HFFc6 (cell line): Measurements from ENCODE around the gene ABI3BP. TPM values are rescaled to one million over a fixed set of nuclear protein-coding genes. Genes with fewer than 3 reads are reported as not detected.

ENCODE experiments used
- DNase-seq: peaks from one replicate; pipeline ENCODE4 v3.0.0-alpha.2; 2018
- H3K27ac Mint-ChIP-seq: 2 replicates; pipeline ENCODE4 v1.8.0; 2020; ENCODE audit warnings: mild to moderate bottlenecking, mixed read lengths
- H3K27me3 Mint-ChIP-seq: 2 replicates; pipeline ENCODE4 v1.8.0; 2021; ENCODE audit warnings: mild to moderate bottlenecking, moderate library complexity, mixed read lengths; ENCODE audit not compliant: insufficient read depth
- H3K36me3 Mint-ChIP-seq: 2 replicates; pipeline ENCODE4 v1.8.0; 2021; ENCODE audit warnings: low read depth, mixed read lengths
- H3K4me1 Mint-ChIP-seq: 2 replicates; pipeline ENCODE4 v1.8.0; 2020; ENCODE audit warnings: low read depth, mixed read lengths
- H3K4me3 Mint-ChIP-seq: 2 replicates; pipeline ENCODE4 v1.8.0; 2020; ENCODE audit warnings: mild to moderate bottlenecking, moderate library complexity, mixed read lengths
- H3K9me3 Mint-ChIP-seq: 2 replicates; pipeline ENCODE4 v1.8.0; 2020; ENCODE audit warnings: mild to moderate bottlenecking, mixed read lengths
- total RNA-seq, 6 experiments: library from RNA; stranded (reverse); fragmentation: NEBNext Ultra II Directional; extraction: Animal tissue kit (Norgen Biotek cat#: 25700); gene quantifications; 2 replicates in 1 of 6; 3 replicates in 5 of 6; pipeline ENCODE4 v1.2.3, GENCODE V29; 2021
- TF ChIP-seq, protein P1 (sequence below): fragments of 200-600 bp; sonication (generic); IDR thresholded peaks from 2 replicates; pipeline ENCODE4 v1.5.0; 2021; ENCODE audit warnings: antibody characterized with exemption, mild to moderate bottlenecking

Gene ABI3BP
- total RNA-seq, 6 experiments from 2014 or later = 12.4 to 27.8 (median 24.6) TPM

DNA sequence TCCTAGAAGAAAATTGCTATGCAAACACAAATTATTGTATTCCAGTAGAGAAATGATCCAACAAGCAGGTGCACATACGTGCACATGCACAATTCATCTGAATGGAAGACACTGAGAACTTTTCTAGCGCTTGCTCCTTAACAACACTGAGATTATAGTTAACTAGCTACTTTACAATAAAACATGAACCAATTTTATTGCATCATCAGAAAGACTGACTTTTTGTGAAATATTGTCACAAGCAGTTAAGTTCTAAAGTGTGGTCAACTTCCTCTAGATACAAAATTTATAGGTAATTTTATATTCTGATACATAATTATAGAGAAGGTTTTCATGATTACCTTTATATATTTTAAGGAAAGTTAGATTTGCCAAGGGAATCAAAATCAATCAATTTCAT, 135.4 kb downstream of the ABI3BP start:
- no peaks in the 10 kb centered on the region for H3K36me3 Mint-ChIP-seq
- TF ChIP-seq, protein P1, sequence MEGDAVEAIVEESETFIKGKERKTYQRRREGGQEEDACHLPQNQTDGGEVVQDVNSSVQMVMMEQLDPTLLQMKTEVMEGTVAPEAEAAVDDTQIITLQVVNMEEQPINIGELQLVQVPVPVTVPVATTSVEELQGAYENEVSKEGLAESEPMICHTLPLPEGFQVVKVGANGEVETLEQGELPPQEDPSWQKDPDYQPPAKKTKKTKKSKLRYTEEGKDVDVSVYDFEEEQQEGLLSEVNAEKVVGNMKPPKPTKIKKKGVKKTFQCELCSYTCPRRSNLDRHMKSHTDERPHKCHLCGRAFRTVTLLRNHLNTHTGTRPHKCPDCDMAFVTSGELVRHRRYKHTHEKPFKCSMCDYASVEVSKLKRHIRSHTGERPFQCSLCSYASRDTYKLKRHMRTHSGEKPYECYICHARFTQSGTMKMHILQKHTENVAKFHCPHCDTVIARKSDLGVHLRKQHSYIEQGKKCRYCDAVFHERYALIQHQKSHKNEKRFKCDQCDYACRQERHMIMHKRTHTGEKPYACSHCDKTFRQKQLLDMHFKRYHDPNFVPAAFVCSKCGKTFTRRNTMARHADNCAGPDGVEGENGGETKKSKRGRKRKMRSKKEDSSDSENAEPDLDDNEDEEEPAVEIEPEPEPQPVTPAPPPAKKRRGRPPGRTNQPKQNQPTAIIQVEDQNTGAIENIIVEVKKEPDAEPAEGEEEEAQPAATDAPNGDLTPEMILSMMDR = no peak
- H3K27ac Mint-ChIP-seq = no peak overlapping the region
- no peak overlapping the region for H3K4me3 Mint-ChIP-seq
- no peaks in the 10 kb centered on the region; the same call in 1 of the 2 replicates for H3K27me3 Mint-ChIP-seq
- no peaks in the 10 kb centered on the region for H3K9me3 Mint-ChIP-seq
- H3K4me1 Mint-ChIP-seq = no peaks in the 10 kb centered on the region
- no peak for DNase-seq

DNA sequence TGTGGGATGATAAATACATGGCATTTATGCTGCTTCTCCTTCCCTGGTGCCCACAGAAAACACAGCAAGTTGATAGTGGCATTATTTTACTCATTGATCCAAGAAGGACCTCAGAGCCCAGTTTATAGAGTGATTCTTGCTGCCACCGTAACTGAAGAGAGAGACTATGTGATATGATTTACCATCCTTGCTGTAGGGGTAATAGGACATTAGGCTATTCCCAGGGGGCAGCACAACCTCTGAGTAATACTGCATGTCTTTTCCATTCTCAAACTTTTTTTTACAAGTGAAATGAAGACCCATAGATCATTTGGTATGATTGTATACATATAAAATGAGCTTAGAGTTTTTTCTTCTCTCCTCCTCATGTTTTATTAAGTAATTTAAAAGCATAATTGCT, 136.4 kb downstream of the ABI3BP start:
- H3K4me3 Mint-ChIP-seq = no peak overlapping the region
- no peaks in the 10 kb centered on the region; the same call in 1 of the 2 replicates for H3K27me3 Mint-ChIP-seq

GRCh38 chr3:100852840-100853239, 140.4 kb downstream of the ABI3BP start:
- Mint-ChIP-seq H3K27me3 (no peaks in the 10 kb centered on the region; the same call in 1 of the 2 replicates), H3K27ac (no peak overlapping the region), H3K4me1 (peaks cover 10% of the 10 kb centered on the region), H3K4me3 (no peak overlapping the region), H3K36me3 (no peaks in the 10 kb centered on the region), H3K9me3 (no peaks in the 10 kb centered on the region)
- TF ChIP-seq, protein P1 = no peak
- DNase-seq = no peak

More for the DNA sequence above, 136.4 kb downstream of the ABI3BP start:
- TF ChIP-seq, protein P1 = no peak
- no peak overlapping the region for H3K27ac Mint-ChIP-seq
- no peaks in the 10 kb centered on the region for H3K9me3 Mint-ChIP-seq
- H3K4me1 Mint-ChIP-seq = no peaks in the 10 kb centered on the region
- DNase-seq = no peak
- H3K36me3 Mint-ChIP-seq = no peaks in the 10 kb centered on the region

- DNase-seq = no peak
- TF ChIP-seq, protein P1 = no peak
- no peak overlapping the region for H3K4me3 Mint-ChIP-seq
- H3K27me3 Mint-ChIP-seq = no peaks in the 10 kb centered on the region; the same call in 1 of the 2 replicates
- no peaks in the 10 kb centered on the region for H3K9me3 Mint-ChIP-seq
- H3K36me3 Mint-ChIP-seq = no peaks in the 10 kb centered on the region
- H3K4me1 Mint-ChIP-seq = peaks cover 10% of the 10 kb centered on the region
- no peak overlapping the region for H3K27ac Mint-ChIP-seq
Observed at GRCh38 chr3:100850701-100851100, 142.5 kb downstream of the ABI3BP start.

GRCh38 chr3:100850156-100850555, 143.1 kb downstream of the ABI3BP start:
- DNase-seq = no peak
- Mint-ChIP-seq H3K27ac (no peak overlapping the region), H3K4me3 (no peak overlapping the region), H3K36me3 (no peaks in the 10 kb centered on the region), H3K9me3 (no peaks in the 10 kb centered on the region), H3K4me1 (peaks cover 14% of the 10 kb centered on the region), H3K27me3 (no peaks in the 10 kb centered on the region; the same call in 1 of the 2 replicates)
- TF ChIP-seq, protein P1 = no peak
